HepG2 (cell line): ENCODE data around the gene CNR2. TPM values are rescaled to one million over a fixed set of nuclear protein-coding genes. Genes with fewer than 3 reads are reported as not detected.

Experiments used
- ARID2 ChIP-seq: sonication (generic); formaldehyde crosslinking; IDR thresholded peaks from 2 replicates; pipeline ENCODE4 v1.8.1; 2022; ENCODE audit warnings: mild to moderate bottlenecking, missing genetic modification reagents, borderline replicate concordance
- ARNTL ChIP-seq: sonication (generic); formaldehyde crosslinking; IDR thresholded peaks from 2 replicates; pipeline ENCODE4 v1.4.0; 2020; ENCODE audit warnings: mild to moderate bottlenecking, missing genetic modification reagents
- BHLHE40 ChIP-seq: IDR thresholded peaks from 2 replicates; pipeline ENCODE4 v1.6.1; 2011; ENCODE audit warnings: low read length, improper control_type of control experiment
- ELF3 ChIP-seq: IDR thresholded peaks from 2 replicates; pipeline ENCODE4 v1.6.1; 2016; ENCODE audit warnings: missing genetic modification reagents, missing compliant biosample characterization
- ESRRA ChIP-seq: sonication (generic); formaldehyde crosslinking; IDR thresholded peaks from 2 replicates; pipeline ENCODE4 v1.5.1; 2020; ENCODE audit warnings: mild to moderate bottlenecking, low read depth, missing genetic modification reagents
- FOXC1 ChIP-seq: sonication (generic); formaldehyde crosslinking; IDR thresholded peaks from 2 replicates; pipeline ENCODE4 v1.8.0; 2022; ENCODE audit warnings: mild to moderate bottlenecking, missing genetic modification reagents, borderline replicate concordance
- MYC ChIP-seq: sonication (generic); formaldehyde crosslinking; IDR thresholded peaks from 2 replicates; pipeline ENCODE4 v1.9.0; 2021; ENCODE audit warnings: missing genetic modification reagents, borderline replicate concordance
- NR2F6 ChIP-seq, 2 experiments: IDR thresholded peaks; 2 replicates each; pipeline ENCODE4 v1.6.1; 2016; ENCODE audit warnings: antibody characterized with exemption in 1 of 2, mild to moderate bottlenecking in 1 of 2
- PHF20 ChIP-seq: sonication (generic); formaldehyde crosslinking; IDR thresholded peaks from 2 replicates; pipeline ENCODE4 v1.5.0; 2020; ENCODE audit warnings: mild to moderate bottlenecking, missing genetic modification reagents
- PHF21A ChIP-seq: sonication (generic); formaldehyde crosslinking; IDR thresholded peaks from 2 replicates; pipeline ENCODE4 v1.5.0; 2020; ENCODE audit warnings: mild to moderate bottlenecking, missing genetic modification reagents
- PPARG ChIP-seq: conservative IDR thresholded peaks from 2 replicates; pipeline ENCODE4 v1.6.1; 2016; ENCODE audit warnings: missing biosample characterization, missing genetic modification reagents
- SP2 ChIP-seq: sonication (generic); formaldehyde crosslinking; IDR thresholded peaks from 2 replicates; pipeline ENCODE4 v1.5.1; 2020; ENCODE audit warnings: mild to moderate bottlenecking, missing genetic modification reagents
- TAF1 ChIP-seq: sonication (generic); formaldehyde crosslinking; IDR thresholded peaks from 2 replicates; pipeline ENCODE4 v1.4.0; 2020; ENCODE audit warnings: missing genetic modification reagents
- ZNF234 ChIP-seq: sonication (generic); formaldehyde crosslinking; conservative IDR thresholded peaks from 2 replicates; pipeline ENCODE4 v1.5.1; 2020; ENCODE audit warnings: mild to moderate bottlenecking, missing genetic modification reagents
- ZNF263 ChIP-seq: sonication (generic); formaldehyde crosslinking; IDR thresholded peaks from 2 replicates; pipeline ENCODE4 v1.4.0; 2020; ENCODE audit warnings: missing genetic modification reagents
- ZNF558 ChIP-seq: sonication (generic); formaldehyde crosslinking; IDR thresholded peaks from 2 replicates; pipeline ENCODE4 v1.9.0; 2022; ENCODE audit warnings: mild to moderate bottlenecking, missing genetic modification reagents, borderline replicate concordance
- ZNF775 ChIP-seq: sonication (generic); formaldehyde crosslinking; IDR thresholded peaks from 2 replicates; pipeline ENCODE4 v1.4.0; 2020; ENCODE audit warnings: missing genetic modification reagents, mild to moderate bottlenecking, moderate library complexity, borderline replicate concordance
- polyA plus RNA-seq, 8 experiments: library from polyadenylated mRNA; depleted of rRNA in 3 of 8; stranded (reverse) in 7 of 8; unstranded in 1 of 8; fragments of >200 nt; fragmentation: Illumina TruSeq in 4 of 8; extraction: Trizol in 4 of 8; gene quantifications; 2 replicates each; pipeline versions ENCODE4 v1.2.1 to v1.2.3, GENCODE V29; 2011 to 2016; ENCODE audit warnings: low read depth in 4 of 8, missing spikeins in 1 of 8, mixed read lengths in 1 of 8; ENCODE audit not compliant: insufficient read depth in 1 of 8
- total RNA-seq, 5 experiments: library from RNA; depleted of rRNA; stranded (reverse); fragments of >200 nt; fragmentation: Illumina TruSeq; extraction: Trizol; gene quantifications; 2 replicates each; pipeline ENCODE4 v1.2.3, GENCODE V29; 2016; ENCODE audit warnings: low read depth in 1 of 5
- TF ChIP-seq, protein P1 (sequence below): sonication (generic); formaldehyde crosslinking; conservative IDR thresholded peaks from 2 replicates; pipeline ENCODE4 v1.8.0; 2022; ENCODE audit warnings: missing genetic modification reagents
- TF ChIP-seq, protein P2 (sequence below): sonication (generic); formaldehyde crosslinking; IDR thresholded peaks from 2 replicates; pipeline ENCODE4 v1.5.0; 2020; ENCODE audit warnings: missing genetic modification reagents
- TF ChIP-seq, protein P3 (sequence below): sonication (generic); formaldehyde crosslinking; IDR thresholded peaks from 2 replicates; pipeline ENCODE4 v1.5.0; 2020; ENCODE audit warnings: mild to moderate bottlenecking, missing genetic modification reagents, borderline replicate concordance
- TF ChIP-seq, protein P4 (sequence below): sonication (generic); formaldehyde crosslinking; IDR thresholded peaks from 2 replicates; pipeline ENCODE4 v1.4.0; 2020; ENCODE audit warnings: mild to moderate bottlenecking, missing genetic modification reagents

The CNR2 gene
- total and polyA plus RNA-seq, 2 of the 13 experiments (the other 11 are each of a cell fraction or from before 2014, with no cell fraction given), result not detected

DNA sequence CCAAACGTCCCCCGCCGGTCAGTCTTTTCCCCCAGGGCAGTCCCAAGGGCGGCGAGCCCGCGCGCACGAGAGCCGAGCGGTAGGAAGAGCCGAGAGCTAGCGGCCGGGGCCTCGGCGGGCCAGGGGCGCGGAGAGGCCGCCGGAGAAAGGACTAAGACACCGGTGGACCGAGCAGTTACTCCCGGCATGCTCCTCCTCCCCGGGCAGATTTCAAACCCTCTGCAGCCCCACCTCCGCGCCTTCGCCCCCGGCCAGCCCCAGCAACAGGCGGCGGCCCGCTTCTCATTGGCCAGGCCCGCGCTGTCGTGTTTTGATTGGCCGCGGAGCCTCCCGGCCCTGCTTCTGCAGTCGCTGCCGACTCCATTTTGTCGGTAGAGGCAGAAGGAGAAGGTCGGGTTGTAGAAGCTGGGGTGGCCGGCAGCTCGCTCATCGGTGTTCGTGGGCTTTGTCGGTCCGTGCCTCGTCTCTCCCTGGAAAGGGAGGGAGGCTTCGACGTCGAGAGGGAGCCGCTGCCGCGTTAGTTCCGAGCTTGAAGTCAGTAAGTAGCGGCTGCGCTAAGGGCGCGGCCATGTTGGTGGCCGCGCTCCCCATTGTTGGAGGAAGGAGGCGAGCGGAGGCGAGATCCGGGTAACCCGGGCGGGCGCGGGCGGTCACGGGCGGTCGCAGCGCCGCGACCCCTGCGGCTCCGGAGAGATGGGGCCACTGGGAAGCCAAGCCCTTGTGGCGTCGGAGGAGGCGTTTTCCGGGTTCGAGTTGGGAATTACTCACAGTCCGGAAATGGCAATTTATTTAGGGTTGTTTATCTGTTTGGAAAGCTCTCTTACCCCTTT lies 46.5 kb upstream of the CNR2 start, which contains the start of gene PNRC2 (continued):
- TF ChIP-seq, protein P1, sequence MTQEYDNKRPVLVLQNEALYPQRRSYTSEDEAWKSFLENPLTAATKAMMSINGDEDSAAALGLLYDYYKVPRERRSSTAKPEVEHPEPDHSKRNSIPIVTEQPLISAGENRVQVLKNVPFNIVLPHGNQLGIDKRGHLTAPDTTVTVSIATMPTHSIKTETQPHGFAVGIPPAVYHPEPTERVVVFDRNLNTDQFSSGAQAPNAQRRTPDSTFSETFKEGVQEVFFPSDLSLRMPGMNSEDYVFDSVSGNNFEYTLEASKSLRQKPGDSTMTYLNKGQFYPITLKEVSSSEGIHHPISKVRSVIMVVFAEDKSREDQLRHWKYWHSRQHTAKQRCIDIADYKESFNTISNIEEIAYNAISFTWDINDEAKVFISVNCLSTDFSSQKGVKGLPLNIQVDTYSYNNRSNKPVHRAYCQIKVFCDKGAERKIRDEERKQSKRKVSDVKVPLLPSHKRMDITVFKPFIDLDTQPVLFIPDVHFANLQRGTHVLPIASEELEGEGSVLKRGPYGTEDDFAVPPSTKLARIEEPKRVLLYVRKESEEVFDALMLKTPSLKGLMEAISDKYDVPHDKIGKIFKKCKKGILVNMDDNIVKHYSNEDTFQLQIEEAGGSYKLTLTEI (CRISPR knock-in tag), result no peak
- TF ChIP-seq, protein P2, sequence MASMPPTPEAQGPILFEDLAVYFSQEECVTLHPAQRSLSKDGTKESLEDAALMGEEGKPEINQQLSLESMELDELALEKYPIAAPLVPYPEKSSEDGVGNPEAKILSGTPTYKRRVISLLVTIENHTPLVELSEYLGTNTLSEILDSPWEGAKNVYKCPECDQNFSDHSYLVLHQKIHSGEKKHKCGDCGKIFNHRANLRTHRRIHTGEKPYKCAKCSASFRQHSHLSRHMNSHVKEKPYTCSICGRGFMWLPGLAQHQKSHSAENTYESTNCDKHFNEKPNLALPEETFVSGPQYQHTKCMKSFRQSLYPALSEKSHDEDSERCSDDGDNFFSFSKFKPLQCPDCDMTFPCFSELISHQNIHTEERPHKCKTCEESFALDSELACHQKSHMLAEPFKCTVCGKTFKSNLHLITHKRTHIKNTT, result no peak
- TF ChIP-seq ZNF558 (CRISPR knock-in tag), result peak; percentile 76; the same call in 1 of the 2 replicates
- no peak for TF ChIP-seq ESRRA (CRISPR knock-in tag)
- TF ChIP-seq PHF21A (CRISPR knock-in tag), result peak; percentile 66; the same call in 1 of the 2 replicates
- TF ChIP-seq PHF20, result peak; percentile 40; the same call in 1 of the 2 replicates
- no peak for TF ChIP-seq ZNF263 (CRISPR knock-in tag)
- TF ChIP-seq FOXC1 (CRISPR knock-in tag), result peak; percentile 76
- no peak; the same call in 1 of the 2 replicates for TF ChIP-seq BHLHE40
- peak; percentile 60; the same call in 1 of the 2 replicates for TF ChIP-seq ELF3 (CRISPR knock-in tag)
- 0 out of 2 replicates have a peak, but pooled peaks have one; percentile 80 for TF ChIP-seq ZNF234 (CRISPR knock-in tag)
- TF ChIP-seq TAF1 (CRISPR knock-in tag), result peak; percentile 99
- peak; percentile 77 for TF ChIP-seq MYC (CRISPR knock-in tag)
- TF ChIP-seq, protein P3, sequence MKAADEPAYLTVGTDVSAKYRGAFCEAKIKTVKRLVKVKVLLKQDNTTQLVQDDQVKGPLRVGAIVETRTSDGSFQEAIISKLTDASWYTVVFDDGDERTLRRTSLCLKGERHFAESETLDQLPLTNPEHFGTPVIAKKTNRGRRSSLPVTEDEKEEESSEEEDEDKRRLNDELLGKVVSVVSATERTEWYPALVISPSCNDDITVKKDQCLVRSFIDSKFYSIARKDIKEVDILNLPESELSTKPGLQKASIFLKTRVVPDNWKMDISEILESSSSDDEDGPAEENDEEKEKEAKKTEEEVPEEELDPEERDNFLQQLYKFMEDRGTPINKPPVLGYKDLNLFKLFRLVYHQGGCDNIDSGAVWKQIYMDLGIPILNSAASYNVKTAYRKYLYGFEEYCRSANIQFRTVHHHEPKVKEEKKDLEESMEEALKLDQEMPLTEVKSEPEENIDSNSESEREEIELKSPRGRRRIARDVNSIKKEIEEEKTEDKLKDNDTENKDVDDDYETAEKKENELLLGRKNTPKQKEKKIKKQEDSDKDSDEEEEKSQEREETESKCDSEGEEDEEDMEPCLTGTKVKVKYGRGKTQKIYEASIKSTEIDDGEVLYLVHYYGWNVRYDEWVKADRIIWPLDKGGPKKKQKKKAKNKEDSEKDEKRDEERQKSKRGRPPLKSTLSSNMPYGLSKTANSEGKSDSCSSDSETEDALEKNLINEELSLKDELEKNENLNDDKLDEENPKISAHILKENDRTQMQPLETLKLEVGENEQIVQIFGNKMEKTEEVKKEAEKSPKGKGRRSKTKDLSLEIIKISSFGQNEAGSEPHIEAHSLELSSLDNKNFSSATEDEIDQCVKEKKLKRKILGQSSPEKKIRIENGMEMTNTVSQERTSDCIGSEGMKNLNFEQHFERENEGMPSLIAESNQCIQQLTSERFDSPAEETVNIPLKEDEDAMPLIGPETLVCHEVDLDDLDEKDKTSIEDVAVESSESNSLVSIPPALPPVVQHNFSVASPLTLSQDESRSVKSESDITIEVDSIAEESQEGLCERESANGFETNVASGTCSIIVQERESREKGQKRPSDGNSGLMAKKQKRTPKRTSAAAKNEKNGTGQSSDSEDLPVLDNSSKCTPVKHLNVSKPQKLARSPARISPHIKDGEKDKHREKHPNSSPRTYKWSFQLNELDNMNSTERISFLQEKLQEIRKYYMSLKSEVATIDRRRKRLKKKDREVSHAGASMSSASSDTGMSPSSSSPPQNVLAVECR (CRISPR knock-in tag), result peak; percentile 88; the same call in 1 of the 2 replicates
- TF ChIP-seq NR2F6 (IDR thresholded peaks at IDR 0.05), result no peak
- no peak for TF ChIP-seq NR2F6 (CRISPR knock-in tag; IDR thresholded peaks at IDR 0.05)
- TF ChIP-seq ARID2 (CRISPR knock-in tag), result peak; percentile 93
- no peak for TF ChIP-seq ZNF775
- TF ChIP-seq, protein P4, sequence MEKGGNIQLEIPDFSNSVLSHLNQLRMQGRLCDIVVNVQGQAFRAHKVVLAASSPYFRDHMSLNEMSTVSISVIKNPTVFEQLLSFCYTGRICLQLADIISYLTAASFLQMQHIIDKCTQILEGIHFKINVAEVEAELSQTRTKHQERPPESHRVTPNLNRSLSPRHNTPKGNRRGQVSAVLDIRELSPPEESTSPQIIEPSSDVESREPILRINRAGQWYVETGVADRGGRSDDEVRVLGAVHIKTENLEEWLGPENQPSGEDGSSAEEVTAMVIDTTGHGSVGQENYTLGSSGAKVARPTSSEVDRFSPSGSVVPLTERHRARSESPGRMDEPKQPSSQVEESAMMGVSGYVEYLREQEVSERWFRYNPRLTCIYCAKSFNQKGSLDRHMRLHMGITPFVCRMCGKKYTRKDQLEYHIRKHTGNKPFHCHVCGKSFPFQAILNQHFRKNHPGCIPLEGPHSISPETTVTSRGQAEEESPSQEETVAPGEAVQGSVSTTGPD (CRISPR knock-in tag), result no peak
- TF ChIP-seq SP2 (CRISPR knock-in tag), result peak; percentile 79
- TF ChIP-seq ARNTL (CRISPR knock-in tag), result no peak; the same call in 1 of the 2 replicates
- no peak for TF ChIP-seq PPARG
